HK-2 (cell line): ENCODE results near the gene TGFBR2.

ENCODE experiments used
- DNase-seq: peaks from one replicate; pipeline ENCODE4 v3.0.0-alpha.2; 2018; ENCODE audit not compliant: unreplicated experiment

TGFBR2 gene

GRCh38 chr3:30606301-30607031, at the start of gene TGFBR2:
TGFBR2 (plus strand) TSS chr3:30606601; CDS start chr3:30606884, 283 bp downstream.
- DNase-seq = peak; percentile 92

- DNase-seq = no peak
Measured at GRCh38 chr3:30557746-30558303, 48.6 kb upstream of the TGFBR2 start.

- no peak for DNase-seq
Measured at GRCh38 chr3:30563956-30564355, 42.4 kb upstream of the TGFBR2 start.

- no peak for DNase-seq
Measured at GRCh38 chr3:30567139-30567753, 39.2 kb upstream of the TGFBR2 start.

- no peak for DNase-seq
Measured at GRCh38 chr3:30576946-30577345, 29.5 kb upstream of the TGFBR2 start.

GRCh38 chr3:30577788-30578187, 28.6 kb upstream of the TGFBR2 start:
- no peak for DNase-seq

- DNase-seq = peak; percentile 51
Measured at GRCh38 chr3:30578479-30578878, 27.9 kb upstream of the TGFBR2 start.

GRCh38 chr3:30578986-30579579, 27.3 kb upstream of the TGFBR2 start:
- no peak for DNase-seq

GRCh38 chr3:30581067-30581585, 25.3 kb upstream of the TGFBR2 start:
- no peak for DNase-seq

- DNase-seq = no peak
Measured at GRCh38 chr3:30581982-30582381, 24.4 kb upstream of the TGFBR2 start.

GRCh38 chr3:30583973-30584372, 22.4 kb upstream of the TGFBR2 start:
- DNase-seq = no peak

GRCh38 chr3:30585654-30586053, 20.7 kb upstream of the TGFBR2 start:
- DNase-seq = no peak

- no peak for DNase-seq
Measured at GRCh38 chr3:30586096-30586805, 20.1 kb upstream of the TGFBR2 start.

GRCh38 chr3:30586806-30587486, 19.5 kb upstream of the TGFBR2 start:
- DNase-seq = no peak

- no peak for DNase-seq
Measured at GRCh38 chr3:30587904-30588303, 18.5 kb upstream of the TGFBR2 start.

GRCh38 chr3:30596152-30596551, 10.2 kb upstream of the TGFBR2 start:
- no peak for DNase-seq

- no peak for DNase-seq
Measured at GRCh38 chr3:30597131-30597768, 9.2 kb upstream of the TGFBR2 start.

- no peak for DNase-seq
Measured at GRCh38 chr3:30597769-30598134, 8.6 kb upstream of the TGFBR2 start.

- DNase-seq = no peak
Measured at GRCh38 chr3:30598668-30599545, 7.5 kb upstream of the TGFBR2 start.

GRCh38 chr3:30600572-30600971, 5.8 kb upstream of the TGFBR2 start:
- no peak for DNase-seq
